Brain microvascular endothelial cell (primary cell): ENCODE results near the gene ARHGAP6.

Experiments used
- DNase-seq: peaks from one replicate; pipeline ENCODE4 v3.0.0-alpha.2; 2020
- H3K27ac ChIP-seq: fragments of 250-450 bp; sonication (Bioruptor Pico); 2 replicates; pipeline ENCODE4 v1.5.1; 2020; ENCODE audit warnings: mild to moderate bottlenecking, moderate library complexity
- H3K27me3 ChIP-seq: fragments of 250-450 bp; sonication (Bioruptor Pico); replicated peaks from 2 replicates; pipeline ENCODE4 v1.5.1; 2020; ENCODE audit warnings: mild to moderate bottlenecking
- H3K36me3 ChIP-seq: fragments of 250-450 bp; sonication (Bioruptor Pico); replicated peaks from 2 replicates; pipeline ENCODE4 v1.5.1; 2020; ENCODE audit warnings: mild to moderate bottlenecking
- H3K4me3 ChIP-seq: 2 replicates; pipeline ENCODE4 v1.5.1; 2011; ENCODE audit warnings: low read depth, mild to moderate bottlenecking, control low read depth, low read length, moderate library complexity
- CTCF ChIP-seq: IDR thresholded peaks from 2 replicates; pipeline ENCODE4 v1.5.1; 2011; ENCODE audit warnings: low read depth, mild to moderate bottlenecking, moderate library complexity, low read length, control low read depth, inconsistent platforms; ENCODE audit errors: missing control alignments
- in situ Hi-C: cut with HindIII; loops from 2 replicates; pipeline ENCODE4 v1.10.0; 2017; ENCODE audit warnings: low sequenced_read_pairs, low pct_ligation_motif_present

ARHGAP6 gene

DNA sequence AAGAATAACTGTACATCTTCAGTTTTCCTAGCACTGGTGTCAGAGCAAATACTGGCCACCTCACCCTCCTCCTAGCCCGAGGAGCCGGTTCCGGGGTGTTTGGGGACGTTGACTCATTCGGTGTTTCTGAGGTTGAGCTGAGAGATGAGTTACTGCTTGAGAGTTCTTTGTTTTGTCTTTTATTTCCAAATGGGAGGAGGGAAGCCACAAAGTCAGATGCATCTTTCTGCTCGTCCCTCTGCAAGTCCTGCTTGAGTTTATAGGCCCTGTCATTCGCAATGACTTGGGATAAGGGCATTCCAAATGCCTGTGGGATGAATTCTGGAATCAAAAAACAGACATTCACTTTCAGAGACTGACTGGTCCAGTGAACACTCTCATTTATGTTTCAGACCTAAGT lies 477.1 kb downstream of the ARHGAP6 start:
- DNase-seq: peak; percentile 7
- Histone ChIP-seq H3K27ac (no peak overlapping the region), H3K36me3 (no peaks in the 10 kb centered on the region), H3K27me3 (no peaks in the 10 kb centered on the region), H3K4me3 (no peak overlapping the region)
- TF ChIP-seq CTCF: no peak
- in situ Hi-C loops: no loop called here

DNA sequence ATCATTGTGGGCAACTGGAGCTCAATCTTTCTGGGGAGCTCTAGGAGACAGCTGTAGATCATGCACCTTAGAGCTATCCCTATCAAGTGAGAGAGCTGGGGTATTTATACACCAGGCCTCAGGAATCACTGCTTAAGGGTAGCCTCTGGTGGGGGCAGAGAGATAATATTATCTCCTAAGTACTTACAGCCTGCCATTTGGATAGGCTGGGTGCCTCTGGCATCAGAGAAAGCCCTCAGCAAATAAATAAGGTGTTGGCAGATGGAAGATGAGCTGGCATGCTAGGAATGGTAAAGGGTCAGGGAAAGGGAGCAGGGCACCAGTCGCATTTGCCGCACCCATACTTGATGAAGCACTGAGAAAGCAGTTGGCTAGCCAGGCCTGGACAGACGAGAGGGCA lies 478.7 kb downstream of the ARHGAP6 start:
- Histone ChIP-seq H3K27ac (no peak overlapping the region), H3K36me3 (no peaks in the 10 kb centered on the region), H3K4me3 (no peak overlapping the region), H3K27me3 (no peaks in the 10 kb centered on the region)
- in situ Hi-C loops: no loop called here
- no peak for TF ChIP-seq CTCF
- no peak for DNase-seq

GRCh38 chrX:11185861-11186260 lies 479.9 kb downstream of the ARHGAP6 start:
- TF ChIP-seq CTCF: no peak
- in situ Hi-C loops: no loop called here
- DNase-seq: no peak
- Histone ChIP-seq H3K27ac (no peak overlapping the region), H3K36me3 (no peaks in the 10 kb centered on the region), H3K27me3 (no peaks in the 10 kb centered on the region), H3K4me3 (no peak overlapping the region)

DNA sequence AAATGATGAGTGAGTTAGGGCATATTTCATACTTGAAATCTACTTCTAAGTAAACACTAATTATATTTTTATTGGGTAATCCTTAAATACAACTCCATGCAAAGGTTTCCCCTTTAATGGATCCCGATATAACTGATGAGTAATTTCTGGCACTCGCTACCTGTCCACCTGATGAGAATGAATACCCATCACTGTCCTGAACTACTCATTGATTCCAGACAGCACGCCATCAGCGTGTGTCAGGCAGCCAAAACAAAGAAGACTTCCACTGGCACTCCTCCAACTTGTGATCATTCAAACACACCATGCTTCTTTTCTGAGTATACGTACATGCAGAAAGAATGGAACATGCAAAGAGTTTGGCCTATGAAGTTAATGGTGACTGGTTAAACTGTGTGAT lies 485.1 kb downstream of the ARHGAP6 start:
- Histone ChIP-seq H3K27me3 (no peaks in the 10 kb centered on the region), H3K36me3 (no peaks in the 10 kb centered on the region), H3K27ac (no peak overlapping the region), H3K4me3 (no peak overlapping the region)
- peak; percentile 19 for DNase-seq
- no peak for TF ChIP-seq CTCF
- in situ Hi-C loops: no loop called here

DNA sequence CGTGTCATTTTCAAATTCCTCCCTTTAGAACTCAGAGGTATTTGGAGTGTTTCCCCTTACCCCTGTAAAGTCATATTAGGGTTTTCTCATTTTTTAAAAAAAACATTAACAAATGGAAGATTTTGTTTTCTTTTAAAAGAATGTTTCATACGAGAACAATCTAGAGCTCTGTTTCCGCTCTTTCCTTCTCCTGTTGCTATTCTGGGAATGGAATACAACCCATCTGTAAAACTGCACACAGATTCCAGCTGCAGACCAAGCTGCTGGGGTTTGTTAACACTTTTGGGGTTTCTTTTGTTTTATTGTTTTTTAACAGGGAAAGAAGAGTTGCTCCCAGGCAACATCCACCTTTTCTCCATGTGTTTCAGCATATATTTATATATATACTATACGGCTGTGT lies 493.3 kb downstream of the ARHGAP6 start:
- Histone ChIP-seq H3K27me3 (no peaks in the 10 kb centered on the region), H3K36me3 (no peaks in the 10 kb centered on the region), H3K27ac (no peak overlapping the region), H3K4me3 (no peak overlapping the region)
- DNase-seq: no peak
- in situ Hi-C loops: no loop called here
- TF ChIP-seq CTCF: no peak

- in situ Hi-C loops: no loop called here
- TF ChIP-seq CTCF: no peak
- no peaks in the 10 kb centered on the region for H3K36me3 ChIP-seq
- H3K4me3 ChIP-seq: no peak overlapping the region
- no peak overlapping the region for H3K27ac ChIP-seq
- DNase-seq: no peak
- H3K27me3 ChIP-seq: no peaks in the 10 kb centered on the region
Measured at GRCh38 chrX:11171956-11172355, 493.8 kb downstream of the ARHGAP6 start.
